A549 (cell line): Measurements from ENCODE around the gene DNAJC7. TPM values are rescaled to one million over a fixed set of nuclear protein-coding genes. Genes with fewer than 3 reads are reported as not detected.

Source experiments
- ATAC-seq, 2 experiments: fragments of 200-7000 bp in 1 of 2; fragments of >200 bp in 1 of 2; cut with Nextera tagmentation in 1 of 2; cut with Tn5 transposase in 1 of 2; 3 replicates each; pipeline versions ENCODE4 v1.8.0 to v1.9.1; 2018 to 2020; ENCODE audit warnings: mild to moderate bottlenecking in 1 of 2, moderate library complexity in 1 of 2
- CTCF ChIA-PET: fragments of 300-600 bp; sonication (Branson Sonifier 250); formaldehyde crosslinking; extraction: SDS; loops from one replicate; lab custom pipeline; 2021; ENCODE audit warnings: antibody characterized with exemption, inconsistent platforms; lab: Yijun Ruan, JAX
- POLR2A ChIA-PET: fragments of 350-600 bp; formaldehyde crosslinking; extraction: SDS; loops from one replicate; lab custom pipeline; 2021; ENCODE audit warnings: antibody characterized with exemption, inconsistent platforms; lab: Yijun Ruan, JAX
- DNase-seq, 2 experiments: peaks; one replicate each; pipeline versions ENCODE4 v3.0.0 to v3.0.0-alpha.2; 2011 to 2016; ENCODE audit warnings: low read depth in 1 of 2, low spot score in 1 of 2
- FAIRE-seq: peaks from 2 replicates; lab custom pipeline; 2011; peaks lifted over from hg19 to GRCh38; lab: Jason Lieb, UNC
- H3K27ac ChIP-seq, 2 experiments: fragments of >200 bp; sonication (Bioruptor Twin); formaldehyde crosslinking; 3 replicates each; pipeline ENCODE4 v1.5.1; 2016 to 2017
- H3K4me1 ChIP-seq: fragments of >200 bp; sonication (Bioruptor Twin); formaldehyde crosslinking; 3 replicates; pipeline ENCODE4 v1.6.1; 2016
- H3K4me2 ChIP-seq: fragments of >200 bp; sonication (Bioruptor Twin); formaldehyde crosslinking; 3 replicates; pipeline ENCODE4 v1.6.1; 2016
- H3K4me3 ChIP-seq: fragments of >200 bp; sonication (Bioruptor Twin); formaldehyde crosslinking; 3 replicates; pipeline ENCODE4 v1.5.1; 2016
- H3K9me3 ChIP-seq: fragments of >200 bp; sonication (Bioruptor Twin); formaldehyde crosslinking; 3 replicates; pipeline ENCODE4 v1.6.1; 2016
- BCL3 ChIP-seq: fragments of >200 bp; sonication (Bioruptor Twin); formaldehyde crosslinking; IDR thresholded peaks from 3 replicates; pipeline ENCODE4 v1.6.1; 2016
- CBX2 ChIP-seq: fragments of 200-600 bp; sonication (generic); IDR thresholded peaks from 2 replicates; pipeline ENCODE4 v1.6.1; 2016; ENCODE audit warnings: low read depth, mild to moderate bottlenecking, borderline replicate concordance
- CEBPB ChIP-seq, 2 experiments: fragments of >200 bp in 1 of 2; sonication (Bioruptor Twin) in 1 of 2; formaldehyde crosslinking in 1 of 2; IDR thresholded peaks; 2 replicates each; pipeline ENCODE4 v1.6.1; 2012 to 2016
- CHD2 ChIP-seq: fragments of 150-350 bp; IDR thresholded peaks from 2 replicates; pipeline ENCODE4 v1.6.1; 2014; ENCODE audit warnings: low read length; ENCODE audit not compliant: partially characterized antibody
- EP300 ChIP-seq, 2 experiments: fragments of >200 bp; sonication (Bioruptor Twin); formaldehyde crosslinking; IDR thresholded peaks; 2 replicates in 1 of 2; 3 replicates in 1 of 2; pipeline ENCODE4 v1.6.1; 2016 to 2017
- GATA3 ChIP-seq: IDR thresholded peaks from 2 replicates; pipeline ENCODE4 v1.6.1; 2012; ENCODE audit warnings: borderline replicate concordance
- HOXA7 ChIP-seq: fragments of 250-450 bp; sonication (Bioruptor Pico); IDR thresholded peaks from 2 replicates; pipeline ENCODE4 v1.5.0; 2020; ENCODE audit warnings: mild to moderate bottlenecking, moderate library complexity
- HOXB13 ChIP-seq: fragments of 250-450 bp; sonication (Bioruptor Pico); IDR thresholded peaks from 2 replicates; pipeline ENCODE4 v1.5.0; 2020; ENCODE audit warnings: low read depth, mild to moderate bottlenecking, moderate library complexity
- HOXB5 ChIP-seq: fragments of 250-450 bp; sonication (Bioruptor Pico); IDR thresholded peaks from 2 replicates; pipeline ENCODE4 v1.5.0; 2020; ENCODE audit warnings: mild to moderate bottlenecking, moderate library complexity
- KDM1A ChIP-seq: fragments of 200-600 bp; sonication (generic); IDR thresholded peaks from 2 replicates; pipeline ENCODE4 v1.6.1; 2016; ENCODE audit warnings: low read depth, mild to moderate bottlenecking
- KDM5A ChIP-seq: fragments of 200-600 bp; sonication (generic); IDR thresholded peaks from 2 replicates; pipeline ENCODE4 v1.6.1; 2016; ENCODE audit warnings: antibody characterized with exemption, mild to moderate bottlenecking
- MAZ ChIP-seq: fragments of 150-350 bp; IDR thresholded peaks from 2 replicates; pipeline ENCODE4 v1.6.1; 2014; ENCODE audit warnings: antibody characterized with exemption, low read depth, low read length, borderline replicate concordance
- RNF2 ChIP-seq: fragments of 200-600 bp; sonication (generic); IDR thresholded peaks from 2 replicates; pipeline ENCODE4 v1.6.1; 2016; ENCODE audit warnings: low read depth, mild to moderate bottlenecking, antibody characterized with exemption, moderate library complexity, borderline replicate concordance
- TP53 ChIP-seq: fragments of 250-450 bp; sonication (Bioruptor Pico); IDR thresholded peaks from 2 replicates; pipeline ENCODE4 v1.5.0; 2021; ENCODE audit warnings: mild to moderate bottlenecking, moderate library complexity
- USF2 ChIP-seq: fragments of 450-650 bp; IDR thresholded peaks from 2 replicates; pipeline ENCODE4 v1.6.1; 2014; ENCODE audit warnings: antibody characterized with exemption
- ZC3H11A ChIP-seq: fragments of 450-650 bp; IDR thresholded peaks from 2 replicates; pipeline ENCODE4 v1.6.1; 2014; ENCODE audit warnings: antibody characterized with exemption, mild to moderate bottlenecking
- ZFP36 ChIP-seq: fragments of 450-650 bp; IDR thresholded peaks from 2 replicates; pipeline ENCODE4 v1.6.1; 2014; ENCODE audit warnings: borderline replicate concordance; ENCODE audit not compliant: partially characterized antibody
- ZNF302 ChIP-seq: fragments of 250-450 bp; sonication (Bioruptor Pico); IDR thresholded peaks from 2 replicates; pipeline ENCODE4 v1.9.0; 2021; ENCODE audit warnings: inconsistent platforms, mild to moderate bottlenecking, moderate library complexity
- WGBS: methylation state at CpG from one replicate; pipeline ENCODE4 v1.1.6; 2017; ENCODE audit errors: missing lambda C conversion rate; 5-methylcytosine and 5-hydroxymethylcytosine counted together
- polyA plus RNA-seq, 4 experiments: library from polyadenylated mRNA; depleted of rRNA in 3 of 4; stranded (reverse); fragments of >200 nt; fragmentation: RNase III in 1 of 4; extraction: RNeasy Plus Mini Kit Qiagen cat#74134 plus additional on column Dnase treatment in 1 of 4; gene quantifications; 2 replicates in 3 of 4; 3 replicates in 1 of 4; pipeline ENCODE4 v1.2.3, GENCODE V29; 2011 to 2017
- TF ChIP-seq, protein P1 (sequence below): fragments of 250-450 bp; sonication (Bioruptor Pico); IDR thresholded peaks from 2 replicates; pipeline ENCODE4 v1.5.0; 2020; ENCODE audit warnings: low read depth, mild to moderate bottlenecking, moderate library complexity
- TF ChIP-seq, protein P2 (sequence below): fragments of 200-600 bp; sonication (generic); IDR thresholded peaks from 2 replicates; pipeline ENCODE4 v1.6.1; 2016; ENCODE audit warnings: antibody characterized with exemption, mild to moderate bottlenecking, moderate library complexity

DNAJC7 gene
- polyA plus RNA-seq, 2 of the 4 experiments (the other 2 are of a cell fraction), result 95.3 to 148 TPM

- CTCF ChIA-PET, result interaction anchor here (0.6 to 15.4 kb wide), 5 partner anchors 9 to 178 kb away, joined by 3 to 204 read pairs (median 3); partner anchors contain the start of gene ODAD4
- 82% methylated on average over 6 of the region's 6 CpGs for WGBS
- no peak overlapping the region for H3K4me2 ChIP-seq
- H3K4me1 ChIP-seq, result no peaks in the 10 kb centered on the region
- no peak for FAIRE-seq
- no peak overlapping the region for H3K27ac ChIP-seq
- POLR2A ChIA-PET, result interaction anchor here (2.3 kb wide), 1 partner anchor 9 kb away, joined by 6 read pairs; the partner anchor contains the start of gene ODAD4
- H3K4me3 ChIP-seq, result no peak overlapping the region
- H3K9me3 ChIP-seq, result no peaks in the 10 kb centered on the region
- ATAC-seq, result no peak
- no peak for DNase-seq
- no peak for TF ChIP-seq HOXB13 (CRISPR knock-in tag)
- no peak for TF ChIP-seq RNF2
- no peak for TF ChIP-seq CBX2
- no peak for TF ChIP-seq CHD2
Observed at GRCh38 chr17:41939693-41940090, 77.5 kb downstream of the DNAJC7 start.

DNA sequence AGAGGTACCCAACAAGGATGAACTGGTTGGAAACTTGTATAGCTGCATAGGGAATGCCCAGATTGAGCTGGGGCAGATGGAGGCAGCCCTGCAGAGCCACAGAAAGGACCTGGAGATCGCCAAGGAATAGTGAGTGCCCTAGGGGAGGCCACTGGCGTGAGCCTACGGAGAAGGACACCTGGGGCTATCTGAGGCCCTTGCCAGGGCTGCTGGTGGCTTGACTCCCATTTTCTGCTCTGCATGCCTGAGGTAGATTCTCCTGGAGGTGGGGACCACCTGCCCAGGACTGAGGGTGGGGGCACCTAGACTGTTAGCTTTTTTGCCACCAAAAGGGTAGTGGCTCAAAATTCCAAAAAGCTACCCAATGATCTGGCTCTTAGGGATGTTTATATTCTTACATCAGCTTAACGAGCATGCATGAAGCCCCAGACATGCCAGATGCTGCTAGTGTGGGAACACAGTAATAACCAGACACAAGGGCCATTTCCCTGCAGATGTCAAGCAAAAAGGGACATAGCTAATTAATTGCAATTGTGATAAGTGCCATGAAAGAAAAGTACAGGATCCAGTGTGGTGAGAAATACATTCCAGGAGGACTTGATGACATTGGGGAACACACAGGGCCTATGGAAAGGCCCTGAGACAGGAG lies 78.1 kb downstream of the DNAJC7 start:
- no peak overlapping the region for H3K27ac ChIP-seq
- ATAC-seq, result no peak
- CTCF ChIA-PET, result interaction anchor here (0.6 to 15.4 kb wide), 7 partner anchors 9 to 663 kb away, joined by 3 to 204 read pairs (median 3); partner anchors contain the start of genes NKIRAS2 and ODAD4
- H3K4me3 ChIP-seq, result no peak overlapping the region
- TF ChIP-seq BCL3 (no peak), CEBPB (IDR thresholded peaks at IDR 0.05) (no peak), ZC3H11A (no peak), GATA3 (no peak), USF2 (no peak), HOXA7 (CRISPR knock-in tag) (no peak), HOXB5 (no peak), KDM1A (no peak), ZFP36 (no peak), ZNF302 (CRISPR knock-in tag) (no peak)
- TF ChIP-seq, all 56 proteins: peak for 0
- Histone ChIP-seq H3K4me2 (no peak overlapping the region), H3K9me3 (no peaks in the 10 kb centered on the region), H3K4me1 (no peaks in the 10 kb centered on the region)
- FAIRE-seq, result no peak
- DNase-seq, result no peak
- POLR2A ChIA-PET, result interaction anchor here (2.3 kb wide), 1 partner anchor 9 kb away, joined by 6 read pairs; the partner anchor contains the start of gene ODAD4
- WGBS, result 77% methylated on average over 4 of the region's 4 CpGs

GRCh38 chr17:41937970-41938954 lies 79.0 kb downstream of the DNAJC7 start:
- FAIRE-seq, result no peak
- no peak overlapping the region for H3K4me2 ChIP-seq
- no peaks in the 10 kb centered on the region for H3K4me1 ChIP-seq
- no peak overlapping the region for H3K4me3 ChIP-seq
- ChIA-PET POLR2A (interaction anchor here (2.3 kb wide), 1 partner anchor 8 kb away, joined by 6 read pairs; the partner anchor contains the start of gene ODAD4), CTCF (interaction anchor here (0.6 to 15.4 kb wide), 7 partner anchors 8 to 664 kb away, joined by 3 to 204 read pairs (median 4); partner anchors contain the start of genes NKIRAS2 and ODAD4)
- ATAC-seq, result no peak
- DNase-seq, result no peak
- WGBS, result 83% methylated on average over 18 of the region's 19 CpGs
- H3K27ac ChIP-seq, result no peak overlapping the region
- H3K9me3 ChIP-seq, result no peaks in the 10 kb centered on the region
- TF ChIP-seq KDM1A (no peak), EP300 (IDR thresholded peaks at IDR 0.05) (no peak), KDM5A (no peak), MAZ (no peak), GATA3 (no peak), TP53 (CRISPR knock-in tag) (no peak), HOXB13 (CRISPR knock-in tag) (no peak)
- TF ChIP-seq, protein P1, sequence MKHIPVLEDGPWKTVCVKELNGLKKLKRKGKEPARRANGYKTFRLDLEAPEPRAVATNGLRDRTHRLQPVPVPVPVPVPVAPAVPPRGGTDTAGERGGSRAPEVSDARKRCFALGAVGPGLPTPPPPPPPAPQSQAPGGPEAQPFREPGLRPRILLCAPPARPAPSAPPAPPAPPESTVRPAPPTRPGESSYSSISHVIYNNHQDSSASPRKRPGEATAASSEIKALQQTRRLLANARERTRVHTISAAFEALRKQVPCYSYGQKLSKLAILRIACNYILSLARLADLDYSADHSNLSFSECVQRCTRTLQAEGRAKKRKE, result no peak
- TF ChIP-seq, protein P2, sequence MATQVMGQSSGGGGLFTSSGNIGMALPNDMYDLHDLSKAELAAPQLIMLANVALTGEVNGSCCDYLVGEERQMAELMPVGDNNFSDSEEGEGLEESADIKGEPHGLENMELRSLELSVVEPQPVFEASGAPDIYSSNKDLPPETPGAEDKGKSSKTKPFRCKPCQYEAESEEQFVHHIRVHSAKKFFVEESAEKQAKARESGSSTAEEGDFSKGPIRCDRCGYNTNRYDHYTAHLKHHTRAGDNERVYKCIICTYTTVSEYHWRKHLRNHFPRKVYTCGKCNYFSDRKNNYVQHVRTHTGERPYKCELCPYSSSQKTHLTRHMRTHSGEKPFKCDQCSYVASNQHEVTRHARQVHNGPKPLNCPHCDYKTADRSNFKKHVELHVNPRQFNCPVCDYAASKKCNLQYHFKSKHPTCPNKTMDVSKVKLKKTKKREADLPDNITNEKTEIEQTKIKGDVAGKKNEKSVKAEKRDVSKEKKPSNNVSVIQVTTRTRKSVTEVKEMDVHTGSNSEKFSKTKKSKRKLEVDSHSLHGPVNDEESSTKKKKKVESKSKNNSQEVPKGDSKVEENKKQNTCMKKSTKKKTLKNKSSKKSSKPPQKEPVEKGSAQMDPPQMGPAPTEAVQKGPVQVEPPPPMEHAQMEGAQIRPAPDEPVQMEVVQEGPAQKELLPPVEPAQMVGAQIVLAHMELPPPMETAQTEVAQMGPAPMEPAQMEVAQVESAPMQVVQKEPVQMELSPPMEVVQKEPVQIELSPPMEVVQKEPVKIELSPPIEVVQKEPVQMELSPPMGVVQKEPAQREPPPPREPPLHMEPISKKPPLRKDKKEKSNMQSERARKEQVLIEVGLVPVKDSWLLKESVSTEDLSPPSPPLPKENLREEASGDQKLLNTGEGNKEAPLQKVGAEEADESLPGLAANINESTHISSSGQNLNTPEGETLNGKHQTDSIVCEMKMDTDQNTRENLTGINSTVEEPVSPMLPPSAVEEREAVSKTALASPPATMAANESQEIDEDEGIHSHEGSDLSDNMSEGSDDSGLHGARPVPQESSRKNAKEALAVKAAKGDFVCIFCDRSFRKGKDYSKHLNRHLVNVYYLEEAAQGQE, result no peak
